K562 (cell line): Measurements from ENCODE around the gene FAM222A. TPM values are rescaled to one million over a fixed set of nuclear protein-coding genes. Genes with fewer than 3 reads are reported as not detected.

Experiments
- ATAC-seq: fragments of 200-7000 bp; cut with Tn5 transposase; 3 replicates; pipeline ENCODE4 v1.9.1; 2020; ENCODE audit warnings: moderate library complexity
- BruUV-seq: library from RNA; stranded (reverse); fragments of 400-500 nt; replicated peaks from 2 replicates; lab custom pipeline; 2021; lab: Mats Ljungman, UMichigan
- CTCF ChIA-PET: fragments of 300-600 bp; formaldehyde crosslinking; extraction: SDS; loops from one replicate; lab custom pipeline; 2021; ENCODE audit warnings: low intra/inter-chr PET ratio; lab: Yijun Ruan, JAX
- POLR2A ChIA-PET: fragments of 300-600, 350-650 bp; sonication (Branson Sonifier 250); formaldehyde crosslinking; extraction: SDS; loops from one replicate; lab custom pipeline; 2021; ENCODE audit warnings: antibody characterized with exemption, inconsistent platforms; lab: Yijun Ruan, JAX
- DNase-seq, 4 experiments: peaks; one replicate each; pipeline versions ENCODE4 v3.0.0 to v3.0.0-alpha.2; 2011 to 2018; ENCODE audit warnings: low spot score in 3 of 4, mixed read lengths in 3 of 4; ENCODE audit errors: extremely low read depth in 1 of 4
- FAIRE-seq: peaks from 2 replicates; lab custom pipeline; 2011; peaks lifted over from hg19 to GRCh38; lab: Jason Lieb, UNC
- H2AFZ ChIP-seq: 2 replicates; pipeline ENCODE4 v1.6.0; 2011; ENCODE audit warnings: low read depth, low read length, control low read depth, inconsistent platforms
- H3K27ac ChIP-seq: fragments of 200-600 bp; 3 replicates; pipeline ENCODE4 v1.8.0; 2011; ENCODE audit warnings: low read depth, mild to moderate bottlenecking, control low read depth, inconsistent platforms, low read length, moderate library complexity, mixed read lengths; ENCODE audit errors: extremely low read depth
- H3K27me3 ChIP-seq, 2 experiments: fragments of 300-600 bp in 1 of 2; 2 replicates in 1 of 2; 3 replicates in 1 of 2; pipeline versions ENCODE4 v1.6.0 to v1.8.0; 2011; ENCODE audit warnings: inconsistent platforms in 2 of 2, low read length in 2 of 2, mild to moderate bottlenecking in 1 of 2, mixed read lengths in 1 of 2, moderate library complexity in 1 of 2; ENCODE audit not compliant: control insufficient read depth in 2 of 2, insufficient read depth in 2 of 2
- H3K36me3 ChIP-seq: fragments of 300-600 bp; 3 replicates; pipeline ENCODE4 v1.8.0; 2011; ENCODE audit warnings: mild to moderate bottlenecking, low read length, inconsistent platforms; ENCODE audit not compliant: control insufficient read depth, insufficient read depth
- H3K4me1 ChIP-seq, 2 experiments: fragments of 200-600 bp in 1 of 2; replicated peaks in 1 of 2; 2 replicates in 1 of 2; 3 replicates in 1 of 2; pipeline versions ENCODE4 v1.5.1 to v1.8.0; 2011; ENCODE audit warnings: inconsistent platforms in 2 of 2, low read length in 2 of 2, mild to moderate bottlenecking in 1 of 2, mixed read lengths in 1 of 2, moderate library complexity in 1 of 2; ENCODE audit not compliant: control insufficient read depth in 2 of 2, insufficient read depth in 2 of 2
- H3K4me2 ChIP-seq: 2 replicates; pipeline ENCODE4 v1.6.1; 2011; ENCODE audit warnings: low read length, control low read depth, inconsistent platforms, mixed read lengths; ENCODE audit not compliant: insufficient read depth
- H3K4me3 ChIP-seq: fragments of 200-600 bp; sonication (generic), shearing (Covaris generic); 2 replicates; pipeline ENCODE4 v1.5.1; 2016; ENCODE audit warnings: control low read depth, inconsistent platforms
- H3K79me2 ChIP-seq: fragments of 200-600 bp; 3 replicates; pipeline ENCODE4 v1.8.0; 2011; ENCODE audit warnings: low read length, inconsistent platforms; ENCODE audit not compliant: control insufficient read depth, insufficient read depth
- H3K9ac ChIP-seq, 2 experiments: 2 replicates each; pipeline versions ENCODE4 v1.6.0 to v1.6.1; 2011; ENCODE audit warnings: low read depth in 2 of 2, low read length in 2 of 2, control low read depth in 1 of 2, inconsistent platforms in 1 of 2, mild to moderate bottlenecking in 1 of 2, mixed read lengths in 1 of 2; ENCODE audit not compliant: insufficient read depth in 1 of 2
- H3K9me1 ChIP-seq: one replicate; pipeline ENCODE4 v1.6.0; 2011; ENCODE audit warnings: inconsistent platforms, mild to moderate bottlenecking, low read length, moderate library complexity; ENCODE audit not compliant: control insufficient read depth, insufficient read depth
- H3K9me3 ChIP-seq: replicated peaks from 2 replicates; pipeline ENCODE4 v1.5.1; 2011; ENCODE audit warnings: low read depth, low read length, inconsistent platforms; ENCODE audit not compliant: control insufficient read depth, insufficient read depth
- H4K20me1 ChIP-seq: replicated peaks from 2 replicates; pipeline ENCODE4 v1.6.1; 2011; ENCODE audit warnings: low read length, inconsistent platforms, mixed read lengths; ENCODE audit not compliant: control insufficient read depth, insufficient read depth
- FOXA3 ChIP-seq, 2 experiments: fragments of 450-650 bp in 1 of 2; sonication (generic) in 1 of 2; formaldehyde crosslinking; IDR thresholded peaks in 1 of 2; conservative IDR thresholded peaks in 1 of 2; 2 replicates each; pipeline versions ENCODE4 v1.4.0 to v1.8.0; 2020 to 2022; ENCODE audit warnings: mild to moderate bottlenecking in 2 of 2, missing genetic modification reagents in 1 of 2
- KAT8 ChIP-seq: fragments of 450-650 bp; IDR thresholded peaks from 2 replicates; pipeline ENCODE4 v1.6.1; 2016; ENCODE audit warnings: low read depth, mild to moderate bottlenecking
- KDM2B ChIP-seq: fragments of 250-450 bp; sonication (Bioruptor Pico); IDR thresholded peaks from 2 replicates; pipeline ENCODE4 v1.8.0; 2021; ENCODE audit warnings: mild to moderate bottlenecking, moderate library complexity
- KLF6 ChIP-seq: fragments of 250-450 bp; sonication (Bioruptor Pico); IDR thresholded peaks from 2 replicates; pipeline ENCODE4 v1.4.0; 2020; ENCODE audit warnings: mild to moderate bottlenecking, moderate library complexity, borderline replicate concordance
- NFXL1 ChIP-seq: fragments of 450-650 bp; formaldehyde crosslinking; IDR thresholded peaks from 2 replicates; pipeline ENCODE4 v1.4.0; 2021; ENCODE audit warnings: mild to moderate bottlenecking
- NRF1 ChIP-seq, 2 experiments: fragments of 450-650 bp; IDR thresholded peaks in 1 of 2; conservative IDR thresholded peaks in 1 of 2; 2 replicates each; pipeline ENCODE4 v1.6.1; 2014; ENCODE audit warnings: mild to moderate bottlenecking in 2 of 2
- OTX1 ChIP-seq: fragments of 450-650 bp; formaldehyde crosslinking; IDR thresholded peaks from 2 replicates; pipeline ENCODE4 v1.4.0; 2022; ENCODE audit warnings: mild to moderate bottlenecking
- PCBP1 ChIP-seq: fragments of 200-400 bp; formaldehyde crosslinking; IDR thresholded peaks from 2 replicates; pipeline ENCODE4 v1.6.1; 2018; ENCODE audit warnings: mild to moderate bottlenecking, low read depth, low read length; ENCODE audit not compliant: poor library complexity, severe bottlenecking
- PHTF2 ChIP-seq: fragments of 250-450 bp; sonication (Bioruptor Pico); IDR thresholded peaks from 2 replicates; pipeline ENCODE4 v1.5.0; 2021; ENCODE audit warnings: mild to moderate bottlenecking
- POLR2AphosphoS5 ChIP-seq: IDR thresholded peaks from 2 replicates; pipeline ENCODE4 v1.6.1; 2011; ENCODE audit warnings: mild to moderate bottlenecking, low read depth, low read length, moderate library complexity; ENCODE audit not compliant: control insufficient read depth, insufficient read depth
- TOE1 ChIP-seq, 2 experiments: fragments of 450-650 bp in 1 of 2; sonication (generic) in 1 of 2; formaldehyde crosslinking in 1 of 2; IDR thresholded peaks; 2 replicates each; pipeline versions ENCODE4 v1.7.1 to v1.8.0; 2016 to 2022; ENCODE audit warnings: borderline replicate concordance in 2 of 2, mild to moderate bottlenecking in 2 of 2, antibody characterized with exemption in 1 of 2, inconsistent platforms in 1 of 2, low read depth in 1 of 2, missing genetic modification reagents in 1 of 2, moderate library complexity in 1 of 2
- ZBTB8A ChIP-seq: fragments of 450-650 bp; IDR thresholded peaks from 2 replicates; pipeline ENCODE4 v1.6.1; 2018; ENCODE audit warnings: mild to moderate bottlenecking, moderate library complexity; ENCODE audit not compliant: partially characterized antibody
- ZNF212 ChIP-seq: fragments of 450-650 bp; formaldehyde crosslinking; IDR thresholded peaks from 2 replicates; pipeline ENCODE4 v1.4.0; 2020; ENCODE audit warnings: mild to moderate bottlenecking
- ZNF41 ChIP-seq: fragments of 250-450 bp; sonication (Bioruptor Pico); conservative IDR thresholded peaks from 2 replicates; pipeline ENCODE4 v1.4.0; 2020; ENCODE audit warnings: mild to moderate bottlenecking
- ZNF507 ChIP-seq: conservative IDR thresholded peaks from 2 replicates; pipeline ENCODE4 v1.6.1; 2017; ENCODE audit warnings: missing genetic modification characterization, missing compliant biosample characterization
- ZNF57 ChIP-seq: fragments of 450-650 bp; formaldehyde crosslinking; IDR thresholded peaks from 2 replicates; pipeline ENCODE4 v1.4.0; 2020; ENCODE audit warnings: mild to moderate bottlenecking, moderate library complexity
- ZNF668 ChIP-seq: fragments of 250-450 bp; sonication (Bioruptor Pico); IDR thresholded peaks from 2 replicates; pipeline ENCODE4 v1.8.0; 2022; ENCODE audit warnings: mild to moderate bottlenecking, inconsistent platforms
- ZNF695 ChIP-seq: fragments of 450-650 bp; formaldehyde crosslinking; IDR thresholded peaks from 2 replicates; pipeline ENCODE4 v1.4.0; 2020; ENCODE audit warnings: mild to moderate bottlenecking, moderate library complexity
- ZNF699 ChIP-seq: fragments of 250-450 bp; sonication (Bioruptor Pico); IDR thresholded peaks from 2 replicates; pipeline ENCODE4 v1.8.0; 2021; ENCODE audit warnings: mild to moderate bottlenecking, moderate library complexity; ENCODE audit not compliant: insufficient replicate concordance
- ZNF778 ChIP-seq: fragments of 450-650 bp; formaldehyde crosslinking; IDR thresholded peaks from 2 replicates; pipeline ENCODE4 v1.4.0; 2020; ENCODE audit warnings: mild to moderate bottlenecking, moderate library complexity
- WGBS: fragments of 100-300 bp; shearing (Covaris generic); methylation state at CpG from one replicate; pipeline ENCODE4 v1.1.6; 2016; ENCODE audit warnings: low coverage, mixed read lengths; ENCODE audit not compliant: insufficient coverage; ENCODE audit errors: missing lambda C conversion rate; 5-methylcytosine and 5-hydroxymethylcytosine counted together
- in situ Hi-C: fragments of 300-500 bp; cut with MboI; formaldehyde crosslinking; loops from 4 replicates; pipeline ENCODE4 v1.15.0; 2018; ENCODE audit warnings: inconsistent platforms, mixed read lengths
- intact Hi-C: fragments of 100-400 bp; cut with micrococcal nuclease; formaldehyde crosslinking; loops from 2 replicates; pipeline ENCODE4 v1.14.2; 2022
- polyA plus RNA-seq, 8 experiments: library from polyadenylated mRNA; depleted of rRNA in 4 of 8; stranded (reverse) in 5 of 8; unstranded in 3 of 8; fragments of >200 nt; fragmentation: Nextera tagmentation in 2 of 8; fragmentation: Illumina TruSeq in 1 of 8; extraction: Ambion mirVana in 2 of 8; extraction: Trizol in 1 of 8; gene quantifications; 2 replicates each; pipeline versions ENCODE4 v1.2.1 to v1.2.3, GENCODE V29; 2011 to 2014; ENCODE audit warnings: inconsistent platforms in 1 of 8, missing spikeins in 1 of 8
- total RNA-seq, 7 experiments: library from RNA; depleted of rRNA in 6 of 7; stranded (reverse); fragments of >200 nt in 6 of 7; fragmentation: Illumina TruSeq in 2 of 7; extraction: Trizol in 2 of 7; gene quantifications; 2 replicates each; pipeline versions ENCODE4 v1.2.1 to v1.2.3, GENCODE V29; 2011 to 2021; ENCODE audit warnings: low replicate concordance in 1 of 7

Gene FAM222A
- total and polyA plus RNA-seq, 9 of the 15 experiments (the other 6 are each of a cell fraction or from before 2014, with no cell fraction given): 0.03 to 0.36 (median 0.12) TPM; not detected in 1

- FAIRE-seq: no peak
- in situ Hi-C loops: no loop called here
- H2AFZ ChIP-seq: no peak overlapping the region
- H4K20me1 ChIP-seq: peaks cover 24% of the 10 kb centered on the region
- WGBS: 10% methylated on average over 9 of the region's 9 CpGs
- ChIA-PET POLR2A (interaction anchor here (0.5 to 0.6 kb wide), 2 partner anchors 7 to 65 kb away, joined by 3 read pairs; no protein-coding TSS in a partner anchor), CTCF (no interaction called here)
- H3K27me3 ChIP-seq: peaks cover 28 to 87% of the 10 kb centered on the region in 2 experiments
- H3K9me3 ChIP-seq: no peaks in the 10 kb centered on the region
- BruUV-seq: no TSS peak
- H3K4me1 ChIP-seq: no peaks in the 10 kb centered on the region
- TF ChIP-seq NRF1 (conservative IDR thresholded peaks at IDR 0.05 in 1 of 2, IDR thresholded peaks at IDR 0.05 in 1 of 2) (no peak), KDM2B (CRISPR knock-in tag) (no peak), TOE1 (IDR thresholded peaks at IDR 0.05; ENCODE audit: borderline replicate concordance) (no peak), TOE1 (CRISPR knock-in tag; IDR thresholded peaks at IDR 0.05; ENCODE audit: borderline replicate concordance, low read depth) (no peak), ZBTB8A (no peak), ZNF695 (CRISPR knock-in tag) (no peak), OTX1 (CRISPR knock-in tag) (no peak), ZNF699 (CRISPR knock-in tag) (no peak), POLR2AphosphoS5 (no peak), ZNF778 (CRISPR knock-in tag) (no peak), FOXA3 (CRISPR knock-in tag; conservative IDR thresholded peaks at IDR 0.05 in 1 of 2, IDR thresholded peaks at IDR 0.05 in 1 of 2) (no peak), ZNF668 (CRISPR knock-in tag) (no peak), KLF6 (no peak), ZNF212 (no peak), NFXL1 (CRISPR knock-in tag) (no peak), PHTF2 (CRISPR knock-in tag) (no peak), ZNF507 (tag) (no peak), ZNF41 (no peak), ZNF57 (CRISPR knock-in tag) (no peak), PCBP1 (no peak), KAT8 (no peak)
- TF ChIP-seq, all 486 proteins: peak for 0
- no peak overlapping the region for H3K27ac ChIP-seq
- intact Hi-C loops: no loop called here
- no peaks in the 10 kb centered on the region for H3K79me2 ChIP-seq
- H3K4me3 ChIP-seq: no peak overlapping the region
- no peaks in the 10 kb centered on the region for H3K9me1 ChIP-seq
- no peak for DNase-seq
- H3K9ac ChIP-seq: no peak overlapping the region
- no peaks in the 10 kb centered on the region for H3K36me3 ChIP-seq
- ATAC-seq: no peak
- H3K4me2 ChIP-seq: no peak overlapping the region
Measured at GRCh38 chr12:109729801-109730200, 16.2 kb downstream of the FAM222A start.
